MM.1S (cell line): Measurements from ENCODE around the gene CBL.

ENCODE experiments used
- DNase-seq: peaks from one replicate; pipeline ENCODE4 v3.0.0-alpha.2; 2015
- H2AFZ ChIP-seq: fragments of 300-600 bp; sonication (generic); 2 replicates; pipeline ENCODE4 v1.6.0; 2016; ENCODE audit warnings: antibody characterized with exemption, low read length
- H3F3A ChIP-seq: fragments of 300-600 bp; sonication (generic); 2 replicates; pipeline ENCODE4 v1.6.1; 2016; ENCODE audit warnings: mild to moderate bottlenecking, antibody characterized with exemption, low read length, moderate library complexity, mixed read lengths; ENCODE audit not compliant: insufficient read depth
- H3K27ac ChIP-seq: fragments of 300-600 bp; sonication (generic); 2 replicates; pipeline ENCODE4 v1.5.1; 2016; ENCODE audit warnings: mild to moderate bottlenecking, low read length
- H3K27me3 ChIP-seq: fragments of 300-600 bp; sonication (generic); replicated peaks from 2 replicates; pipeline ENCODE4 v1.6.0; 2016; ENCODE audit warnings: low read length; ENCODE audit not compliant: insufficient read depth
- H3K36me3 ChIP-seq: fragments of 300-600 bp; sonication (generic); replicated peaks from 2 replicates; pipeline ENCODE4 v1.6.1; 2016; ENCODE audit warnings: mild to moderate bottlenecking, low read length, mixed read lengths; ENCODE audit not compliant: insufficient read depth
- H3K4me1 ChIP-seq: fragments of 300-600 bp; sonication (generic); 2 replicates; pipeline ENCODE4 v1.6.1; 2016; ENCODE audit warnings: low read length, mixed read lengths
- H3K4me2 ChIP-seq: fragments of 300-600 bp; sonication (generic); 2 replicates; pipeline ENCODE4 v1.6.0; 2016; ENCODE audit warnings: low read depth, low read length
- H3K4me3 ChIP-seq: fragments of 300-600 bp; sonication (generic); 2 replicates; pipeline ENCODE4 v1.5.1; 2016; ENCODE audit warnings: low read length, mixed read lengths
- H3K79me2 ChIP-seq: fragments of 300-600 bp; sonication (generic); 2 replicates; pipeline ENCODE4 v1.6.1; 2016; ENCODE audit warnings: mixed run types, low read length, mixed read lengths
- H3K9ac ChIP-seq: fragments of 300-600 bp; sonication (generic); 2 replicates; pipeline ENCODE4 v1.6.1; 2016; ENCODE audit warnings: low read length, mixed read lengths
- H3K9me2 ChIP-seq: fragments of 300-600 bp; sonication (generic); replicated peaks from 2 replicates; pipeline ENCODE4 v1.6.1; 2016; ENCODE audit warnings: mild to moderate bottlenecking, low read length, mixed read lengths; ENCODE audit not compliant: insufficient read depth
- H3K9me3 ChIP-seq: fragments of 300-600 bp; sonication (generic); replicated peaks from 2 replicates; pipeline ENCODE4 v1.6.1; 2016; ENCODE audit warnings: mild to moderate bottlenecking, low read length, mixed read lengths; ENCODE audit not compliant: insufficient read depth
- H4K20me1 ChIP-seq: fragments of 300-600 bp; sonication (generic); 2 replicates; pipeline ENCODE4 v1.6.1; 2016; ENCODE audit warnings: mild to moderate bottlenecking, low read length, moderate library complexity, mixed read lengths; ENCODE audit not compliant: insufficient read depth
- EZH2 ChIP-seq: fragments of 300-600 bp; sonication (generic); optimal IDR thresholded peaks from 2 replicates; pipeline ENCODE3; 2017; ENCODE audit warnings: low read depth, mild to moderate bottlenecking, antibody characterized with exemption, low read length, mixed read lengths
- EZH2phosphoT487 ChIP-seq: fragments of 300-600 bp; sonication (generic); IDR thresholded peaks from 2 replicates; pipeline ENCODE4 v1.6.1; 2018; ENCODE audit warnings: antibody characterized with exemption, low read length
- TF ChIP-seq, protein P1 (sequence below): fragments of 300-600 bp; sonication (generic); IDR thresholded peaks from 2 replicates; pipeline ENCODE4 v1.5.1; 2016; ENCODE audit warnings: antibody characterized with exemption, low read length, mixed read lengths

The CBL gene

DNA sequence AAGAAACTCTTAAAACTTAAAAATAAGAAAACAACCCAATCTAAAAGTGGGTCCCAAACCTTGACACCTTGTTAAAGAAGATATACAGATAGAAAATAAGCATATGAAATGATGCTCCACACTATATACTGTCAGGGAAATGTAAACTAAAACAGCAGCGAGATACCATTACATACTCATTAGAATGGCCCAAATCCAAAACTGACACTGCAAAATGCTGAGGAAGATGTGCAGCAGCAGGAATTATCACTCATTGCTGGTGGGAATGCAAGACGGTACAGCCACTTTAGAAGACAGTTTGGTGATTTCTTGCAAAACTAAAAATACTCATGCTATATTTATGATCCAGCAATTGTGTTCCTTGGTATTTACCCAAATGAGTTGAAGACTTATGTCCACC, 123.2 kb downstream of the CBL start:
- Histone ChIP-seq H4K20me1 (no peaks in the 10 kb centered on the region), H3F3A (no peaks in the 10 kb centered on the region), H3K9me3 (no peaks in the 10 kb centered on the region), H3K36me3 (no peaks in the 10 kb centered on the region), H3K4me3 (no peak overlapping the region), H3K4me1 (0 out of 2 replicates have a peak, but pooled peaks cover 3% of the 10 kb centered on the region), H3K27me3 (peaks cover 12% of the 10 kb centered on the region), H2AFZ (no peak overlapping the region), H3K4me2 (no peak overlapping the region), H3K9ac (no peak overlapping the region), H3K27ac (no peak overlapping the region), H3K9me2 (no peaks in the 10 kb centered on the region), H3K79me2 (no peaks in the 10 kb centered on the region)
- TF ChIP-seq, protein P1, sequence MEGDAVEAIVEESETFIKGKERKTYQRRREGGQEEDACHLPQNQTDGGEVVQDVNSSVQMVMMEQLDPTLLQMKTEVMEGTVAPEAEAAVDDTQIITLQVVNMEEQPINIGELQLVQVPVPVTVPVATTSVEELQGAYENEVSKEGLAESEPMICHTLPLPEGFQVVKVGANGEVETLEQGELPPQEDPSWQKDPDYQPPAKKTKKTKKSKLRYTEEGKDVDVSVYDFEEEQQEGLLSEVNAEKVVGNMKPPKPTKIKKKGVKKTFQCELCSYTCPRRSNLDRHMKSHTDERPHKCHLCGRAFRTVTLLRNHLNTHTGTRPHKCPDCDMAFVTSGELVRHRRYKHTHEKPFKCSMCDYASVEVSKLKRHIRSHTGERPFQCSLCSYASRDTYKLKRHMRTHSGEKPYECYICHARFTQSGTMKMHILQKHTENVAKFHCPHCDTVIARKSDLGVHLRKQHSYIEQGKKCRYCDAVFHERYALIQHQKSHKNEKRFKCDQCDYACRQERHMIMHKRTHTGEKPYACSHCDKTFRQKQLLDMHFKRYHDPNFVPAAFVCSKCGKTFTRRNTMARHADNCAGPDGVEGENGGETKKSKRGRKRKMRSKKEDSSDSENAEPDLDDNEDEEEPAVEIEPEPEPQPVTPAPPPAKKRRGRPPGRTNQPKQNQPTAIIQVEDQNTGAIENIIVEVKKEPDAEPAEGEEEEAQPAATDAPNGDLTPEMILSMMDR: no peak
- TF ChIP-seq EZH2phosphoT487 (no peak), EZH2 (no peak)
- no peak for DNase-seq

GRCh38 chr11:119330237-119330636, 124.1 kb downstream of the CBL start:
- H4K20me1 ChIP-seq: no peaks in the 10 kb centered on the region
- H3K4me3 ChIP-seq: no peak overlapping the region
- DNase-seq: no peak
- no peaks in the 10 kb centered on the region for H3K9me2 ChIP-seq
- no peaks in the 10 kb centered on the region for H3F3A ChIP-seq
- H3K9me3 ChIP-seq: no peaks in the 10 kb centered on the region
- TF ChIP-seq EZH2: no peak
- TF ChIP-seq EZH2phosphoT487: no peak
- TF ChIP-seq, protein P1: no peak
- H3K4me1 ChIP-seq: peaks cover 6% of the 10 kb centered on the region; the same call in 1 of the 2 replicates
- H2AFZ ChIP-seq: no peak overlapping the region
- H3K4me2 ChIP-seq: no peak overlapping the region
- no peak overlapping the region for H3K9ac ChIP-seq
- no peaks in the 10 kb centered on the region for H3K36me3 ChIP-seq
- H3K79me2 ChIP-seq: peaks cover 9% of the 10 kb centered on the region
- no peak overlapping the region for H3K27ac ChIP-seq
- H3K27me3 ChIP-seq: peaks cover 12% of the 10 kb centered on the region

DNA sequence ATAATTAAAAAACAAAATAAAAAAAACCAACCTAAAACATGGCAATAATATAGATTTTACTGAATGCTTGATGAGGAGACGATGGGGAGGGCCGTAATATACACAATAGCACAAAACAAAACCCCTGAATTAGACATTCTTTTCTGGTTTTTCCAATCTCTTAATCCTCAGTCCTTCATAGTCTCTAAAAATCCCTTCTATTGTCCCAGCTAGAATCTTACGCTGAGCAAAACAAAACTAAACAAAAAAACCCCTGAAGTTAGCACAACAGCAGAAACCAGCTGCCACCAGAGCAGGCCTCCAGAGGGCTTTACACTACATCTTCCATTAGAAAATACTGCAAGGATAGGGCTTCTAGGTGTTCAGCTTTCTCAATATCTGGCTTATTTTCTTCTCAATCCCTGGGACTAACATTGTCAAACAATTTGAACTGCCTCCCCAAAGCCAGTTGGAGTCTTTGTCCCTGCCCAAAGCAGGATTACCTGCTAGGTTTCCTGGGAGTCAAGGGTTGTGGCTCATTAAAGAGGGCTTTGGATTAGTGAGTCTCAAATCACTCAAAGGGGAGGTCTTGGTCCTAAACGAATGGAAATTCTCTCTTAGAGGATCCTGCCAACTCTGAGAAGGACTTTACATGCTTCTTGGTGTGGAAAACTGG, 126.1 kb downstream of the CBL start:
- H3K36me3 ChIP-seq: no peaks in the 10 kb centered on the region
- H3K9ac ChIP-seq: no peak overlapping the region
- no peaks in the 10 kb centered on the region for H3K9me2 ChIP-seq
- TF ChIP-seq EZH2 (no peak), EZH2phosphoT487 (no peak)
- TF ChIP-seq, protein P1: no peak
- no peaks in the 10 kb centered on the region for H4K20me1 ChIP-seq
- no peak overlapping the region for H2AFZ ChIP-seq
- peaks cover 12% of the 10 kb centered on the region for H3K27me3 ChIP-seq
- H3K27ac ChIP-seq: no peak overlapping the region
- peaks cover 11% of the 10 kb centered on the region; the same call in 1 of the 2 replicates for H3K4me1 ChIP-seq
- H3K4me2 ChIP-seq: no peak overlapping the region
- no peaks in the 10 kb centered on the region for H3F3A ChIP-seq
- peaks cover 17% of the 10 kb centered on the region for H3K79me2 ChIP-seq
- DNase-seq: no peak
- H3K4me3 ChIP-seq: no peak overlapping the region
- no peaks in the 10 kb centered on the region for H3K9me3 ChIP-seq
